GM19467 (cell line): ENCODE data around the gene MOCS3.
A peak's percentile ranks its signal among the peaks of the same experiment; 100 is the strongest.

Experiments
- ATAC-seq: cut with Tn5 transposase; IDR thresholded peaks from one replicate; pipeline ENCODE4 v1.9.1; 2021; ENCODE audit warnings: mild to moderate bottlenecking, moderate library complexity; ENCODE audit not compliant: unreplicated experiment

The MOCS3 gene

GRCh38 chr20:50958615-50959542 lies at the start of gene MOCS3:
Gene MOCS3 (plus strand): TSS chr20:50958818. CDS start chr20:50958843, 25 bp downstream.
- ATAC-seq, result peak; percentile 75

- no peak for ATAC-seq
These were observed 49.2 kb upstream of the MOCS3 start for GRCh38 chr20:50909413-50909812.

- ATAC-seq, result no peak
These were observed 47.6 kb upstream of the MOCS3 start for GRCh38 chr20:50911030-50911429.

GRCh38 chr20:50911716-50912115 lies 46.9 kb upstream of the MOCS3 start:
- no peak for ATAC-seq

- ATAC-seq, result no peak
These were observed 44.8 kb upstream of the MOCS3 start for GRCh38 chr20:50913690-50914375.

- ATAC-seq, result no peak
These were observed 43.2 kb upstream of the MOCS3 start for GRCh38 chr20:50915424-50915823.

GRCh38 chr20:50916257-50916656 lies 42.4 kb upstream of the MOCS3 start:
- ATAC-seq, result no peak

- no peak for ATAC-seq
These were observed 41.7 kb upstream of the MOCS3 start for GRCh38 chr20:50916934-50917333.

- no peak for ATAC-seq
These were observed 40.2 kb upstream of the MOCS3 start for GRCh38 chr20:50918403-50918802.

- ATAC-seq, result no peak
These were observed 39.1 kb upstream of the MOCS3 start for GRCh38 chr20:50919567-50919966.

- ATAC-seq, result no peak
These were observed 37.6 kb upstream of the MOCS3 start for GRCh38 chr20:50920997-50921396.

- ATAC-seq, result no peak
These were observed 36.7 kb upstream of the MOCS3 start for GRCh38 chr20:50921803-50922501.

- ATAC-seq, result no peak
These were observed 34.2 kb upstream of the MOCS3 start for GRCh38 chr20:50924261-50924920.

- ATAC-seq, result no peak
These were observed 32.1 kb upstream of the MOCS3 start for GRCh38 chr20:50926530-50926929.

GRCh38 chr20:50928469-50928868 lies 30.1 kb upstream of the MOCS3 start:
- no peak for ATAC-seq

GRCh38 chr20:50929299-50930138 lies 29.1 kb upstream of the MOCS3 start:
- ATAC-seq, result peak; percentile 51

- ATAC-seq, result peak; percentile 6
These were observed 28.3 kb upstream of the MOCS3 start for GRCh38 chr20:50930139-50930975.

GRCh38 chr20:50930976-50931305 lies 27.7 kb upstream of the MOCS3 start:
- ATAC-seq, result peak; percentile 26

GRCh38 chr20:50931306-50932015 lies 27.2 kb upstream of the MOCS3 start, which contains the start of gene ADNP:
Gene ADNP (minus strand): TSS chr20:50931437. CDS start chr20:50903996, 27,441 bp downstream.
- peak; percentile 43 for ATAC-seq
